Right lobe of liver (tissue), 4 donors: ENCODE results near the gene SLC18A3.

Experiments used
- POLR2A ChIP-seq: fragments of 450-650 bp; IDR thresholded peaks from one replicate; pipeline ENCODE4 v1.6.1; 2017; ENCODE audit warnings: antibody characterized with exemption, mild to moderate bottlenecking
- TF ChIP-seq, protein P1 (sequence below), 4 donors: fragments of 200-600 bp in 3 of 4; fragments of 450-650 bp in 1 of 4; IDR thresholded peaks; one replicate each; pipeline versions ENCODE4 v1.5.1 to v1.8.0; 2016 to 2022; ENCODE audit warnings: antibody characterized with exemption in 4 of 4, mild to moderate bottlenecking in 2 of 4
- donor health status: DM: no; HTN: no; CAD: no.
- donor health status: DM: no; HTN: no; CAD: no.
- donor health status: DM: no; HTN: yes; CAD: no.

DNA sequence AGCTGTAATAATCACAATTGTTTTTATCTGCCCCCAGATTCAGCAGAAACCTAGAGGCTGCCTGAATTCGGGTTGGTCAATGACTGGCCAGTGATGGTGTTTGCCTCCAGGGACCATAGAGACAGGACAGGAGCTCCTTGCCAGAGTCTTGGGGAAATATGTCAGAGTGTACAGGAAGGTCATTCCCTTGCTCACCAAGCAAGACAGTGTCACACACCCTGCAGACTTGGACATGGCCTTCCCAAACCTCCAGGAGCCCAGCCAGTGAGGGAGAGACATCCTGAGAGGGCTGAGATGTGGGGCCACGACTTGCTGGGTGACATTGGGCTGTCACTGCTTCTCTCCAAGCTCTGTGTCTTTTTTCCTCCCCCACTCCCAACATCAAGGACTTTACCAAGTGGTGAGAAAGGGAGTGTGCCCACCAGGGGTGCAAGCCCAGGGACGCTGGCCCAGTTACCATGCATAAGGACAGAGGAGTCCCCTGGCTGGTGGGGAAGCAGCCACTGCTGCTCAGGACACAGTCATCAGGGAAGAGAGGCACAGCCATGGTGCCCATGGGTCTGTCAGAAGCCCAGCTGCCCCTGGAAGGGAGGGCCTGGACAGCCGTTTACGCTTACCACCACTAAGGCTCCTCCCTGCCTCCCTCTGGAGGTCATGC is 44.1 kb downstream of the SLC18A3 start:
- TF ChIP-seq, protein P1, sequence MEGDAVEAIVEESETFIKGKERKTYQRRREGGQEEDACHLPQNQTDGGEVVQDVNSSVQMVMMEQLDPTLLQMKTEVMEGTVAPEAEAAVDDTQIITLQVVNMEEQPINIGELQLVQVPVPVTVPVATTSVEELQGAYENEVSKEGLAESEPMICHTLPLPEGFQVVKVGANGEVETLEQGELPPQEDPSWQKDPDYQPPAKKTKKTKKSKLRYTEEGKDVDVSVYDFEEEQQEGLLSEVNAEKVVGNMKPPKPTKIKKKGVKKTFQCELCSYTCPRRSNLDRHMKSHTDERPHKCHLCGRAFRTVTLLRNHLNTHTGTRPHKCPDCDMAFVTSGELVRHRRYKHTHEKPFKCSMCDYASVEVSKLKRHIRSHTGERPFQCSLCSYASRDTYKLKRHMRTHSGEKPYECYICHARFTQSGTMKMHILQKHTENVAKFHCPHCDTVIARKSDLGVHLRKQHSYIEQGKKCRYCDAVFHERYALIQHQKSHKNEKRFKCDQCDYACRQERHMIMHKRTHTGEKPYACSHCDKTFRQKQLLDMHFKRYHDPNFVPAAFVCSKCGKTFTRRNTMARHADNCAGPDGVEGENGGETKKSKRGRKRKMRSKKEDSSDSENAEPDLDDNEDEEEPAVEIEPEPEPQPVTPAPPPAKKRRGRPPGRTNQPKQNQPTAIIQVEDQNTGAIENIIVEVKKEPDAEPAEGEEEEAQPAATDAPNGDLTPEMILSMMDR (IDR thresholded peaks at IDR 0.05), result no peak
- no peak for TF ChIP-seq POLR2A
